ENCODE data around the gene KCNK3.

The KCNK3 gene

DNA sequence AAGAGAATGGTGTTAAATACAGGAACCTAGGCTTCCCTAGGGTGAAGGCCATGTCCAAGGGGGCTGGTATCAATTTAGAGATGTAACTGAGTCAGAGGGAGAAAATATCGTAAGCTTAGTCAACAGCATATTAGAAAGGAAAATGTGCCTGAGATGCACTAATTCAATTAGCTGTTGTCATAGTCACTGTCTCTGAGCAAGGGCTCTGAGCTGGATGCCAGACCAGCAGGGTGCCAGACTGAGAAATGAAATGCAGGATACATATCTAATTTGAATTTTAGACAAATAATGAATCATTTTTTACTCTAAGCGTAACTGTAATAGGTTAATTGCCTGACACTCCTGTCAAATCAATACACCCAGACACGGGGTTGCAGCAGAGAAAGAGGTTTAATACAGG is 60.1 kb downstream of the KCNK3 start:
- Histone ChIP-seq H3K4me2 (ENCODE audit: low read depth, low read length) (no peak overlapping the region), H3K9me3 (replicated peaks; ENCODE audit: insufficient read depth, low read length) (no peaks in the 10 kb centered on the region), H3K4me1 (ENCODE audit: low read length) (no peaks in the 10 kb centered on the region), H2AFZ (ENCODE audit: low read length) (no peak overlapping the region), H3K9ac (ENCODE audit: low read length) (no peak overlapping the region), H3K79me2 (ENCODE audit: low read length) (no peaks in the 10 kb centered on the region), H3K27me3 (replicated peaks; ENCODE audit: insufficient read depth, low read length) (no peaks in the 10 kb centered on the region; the same call in 1 of the 2 replicates), H3K27ac (ENCODE audit: low read length) (no peak overlapping the region), H4K20me1 (ENCODE audit: insufficient read depth, low read length) (no peaks in the 10 kb centered on the region), H3F3A (ENCODE audit: insufficient read depth, low read length) (no peaks in the 10 kb centered on the region), H3K4me3 (ENCODE audit: low read length) (no peak overlapping the region), H3K36me3 (replicated peaks; ENCODE audit: insufficient read depth, low read length) (no peaks in the 10 kb centered on the region), H3K9me2 (replicated peaks; ENCODE audit: insufficient read depth, low read length) (no peaks in the 10 kb centered on the region)
- no peak for DNase-seq
- TF ChIP-seq, protein P1, sequence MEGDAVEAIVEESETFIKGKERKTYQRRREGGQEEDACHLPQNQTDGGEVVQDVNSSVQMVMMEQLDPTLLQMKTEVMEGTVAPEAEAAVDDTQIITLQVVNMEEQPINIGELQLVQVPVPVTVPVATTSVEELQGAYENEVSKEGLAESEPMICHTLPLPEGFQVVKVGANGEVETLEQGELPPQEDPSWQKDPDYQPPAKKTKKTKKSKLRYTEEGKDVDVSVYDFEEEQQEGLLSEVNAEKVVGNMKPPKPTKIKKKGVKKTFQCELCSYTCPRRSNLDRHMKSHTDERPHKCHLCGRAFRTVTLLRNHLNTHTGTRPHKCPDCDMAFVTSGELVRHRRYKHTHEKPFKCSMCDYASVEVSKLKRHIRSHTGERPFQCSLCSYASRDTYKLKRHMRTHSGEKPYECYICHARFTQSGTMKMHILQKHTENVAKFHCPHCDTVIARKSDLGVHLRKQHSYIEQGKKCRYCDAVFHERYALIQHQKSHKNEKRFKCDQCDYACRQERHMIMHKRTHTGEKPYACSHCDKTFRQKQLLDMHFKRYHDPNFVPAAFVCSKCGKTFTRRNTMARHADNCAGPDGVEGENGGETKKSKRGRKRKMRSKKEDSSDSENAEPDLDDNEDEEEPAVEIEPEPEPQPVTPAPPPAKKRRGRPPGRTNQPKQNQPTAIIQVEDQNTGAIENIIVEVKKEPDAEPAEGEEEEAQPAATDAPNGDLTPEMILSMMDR (IDR thresholded peaks at IDR 0.05; ENCODE audit: low read length): no peak
- no peak for TF ChIP-seq EZH2 (optimal IDR thresholded peaks at IDR 0.05; ENCODE audit: low read depth, low read length)
- no peak for TF ChIP-seq EZH2phosphoT487 (IDR thresholded peaks at IDR 0.05; ENCODE audit: low read length)

DNA sequence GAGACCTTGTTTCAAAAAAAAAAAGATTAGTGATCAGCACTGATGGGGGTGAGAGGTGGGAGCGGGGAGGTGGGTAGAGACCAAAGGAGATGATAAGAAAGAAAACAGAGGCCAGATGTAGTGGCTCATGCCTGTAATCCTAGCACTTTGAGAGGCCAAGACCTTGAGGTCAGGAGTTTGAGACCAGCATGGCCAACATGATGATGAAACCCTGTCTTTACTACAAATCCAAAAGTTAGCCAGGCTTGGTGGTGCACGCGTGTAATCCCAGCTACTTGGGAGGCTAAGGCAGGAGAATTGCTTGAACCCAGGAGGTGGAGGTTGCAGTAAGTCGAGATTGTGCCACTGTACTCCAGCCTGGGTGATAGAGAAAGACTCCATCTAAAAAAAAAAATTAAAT is 62.0 kb downstream of the KCNK3 start:
- Histone ChIP-seq H3K79me2 (ENCODE audit: low read length) (no peaks in the 10 kb centered on the region), H3K9ac (ENCODE audit: low read length) (no peak overlapping the region), H3K9me3 (replicated peaks; ENCODE audit: insufficient read depth, low read length) (no peaks in the 10 kb centered on the region), H3K4me3 (ENCODE audit: low read length) (no peak overlapping the region), H3F3A (ENCODE audit: insufficient read depth, low read length) (no peaks in the 10 kb centered on the region), H3K4me1 (ENCODE audit: low read length) (no peaks in the 10 kb centered on the region), H3K27me3 (replicated peaks; ENCODE audit: insufficient read depth, low read length) (no peaks in the 10 kb centered on the region), H3K4me2 (ENCODE audit: low read depth, low read length) (no peak overlapping the region), H4K20me1 (ENCODE audit: insufficient read depth, low read length) (no peaks in the 10 kb centered on the region), H3K27ac (ENCODE audit: low read length) (no peak overlapping the region), H3K36me3 (replicated peaks; ENCODE audit: insufficient read depth, low read length) (no peaks in the 10 kb centered on the region), H3K9me2 (replicated peaks; ENCODE audit: insufficient read depth, low read length) (no peaks in the 10 kb centered on the region), H2AFZ (ENCODE audit: low read length) (no peak overlapping the region)
- TF ChIP-seq EZH2 (optimal IDR thresholded peaks at IDR 0.05; ENCODE audit: low read depth, low read length) (no peak), EZH2phosphoT487 (IDR thresholded peaks at IDR 0.05; ENCODE audit: low read length) (no peak)
- TF ChIP-seq, protein P1 (IDR thresholded peaks at IDR 0.05; ENCODE audit: low read length): no peak
- no peak for DNase-seq

DNA sequence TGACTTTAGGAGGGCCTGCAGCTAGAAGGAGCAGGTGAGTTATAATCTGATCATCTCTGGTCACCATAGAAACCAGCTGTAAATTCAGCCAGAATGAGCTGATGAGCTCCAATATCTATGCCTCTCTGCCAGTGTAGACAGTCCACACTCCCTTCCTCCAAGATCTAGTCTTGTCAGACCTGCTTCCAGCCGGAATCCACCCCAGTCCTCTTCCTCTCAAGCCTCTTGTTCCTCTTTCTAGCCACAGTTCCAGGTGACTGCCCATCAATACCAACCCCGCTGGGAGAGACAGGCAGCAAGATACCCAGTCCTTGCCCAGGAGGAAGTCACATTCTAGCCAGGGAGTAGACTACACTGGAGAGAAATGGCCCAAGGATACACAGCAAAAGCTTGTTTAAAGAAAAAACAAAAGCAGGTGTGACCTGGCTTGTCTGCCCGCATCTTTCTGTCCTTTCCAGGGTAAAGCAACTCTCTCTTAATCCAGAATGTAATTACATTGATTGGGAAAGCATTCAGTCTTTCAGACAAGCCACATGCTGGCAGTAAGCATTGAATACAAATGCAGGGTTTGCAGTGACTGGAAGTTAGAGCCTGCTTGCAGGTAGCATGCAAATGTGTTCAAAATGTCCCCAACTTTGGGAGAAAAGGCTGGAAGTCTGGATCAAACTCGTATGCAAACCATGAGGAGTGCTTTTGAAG is 62.6 kb downstream of the KCNK3 start:
- Histone ChIP-seq H3K9me2 (replicated peaks; ENCODE audit: insufficient read depth, low read length) (no peaks in the 10 kb centered on the region), H3K4me3 (ENCODE audit: low read length) (no peak overlapping the region), H3K27ac (ENCODE audit: low read length) (no peak overlapping the region), H3K79me2 (ENCODE audit: low read length) (no peaks in the 10 kb centered on the region), H3F3A (ENCODE audit: insufficient read depth, low read length) (no peaks in the 10 kb centered on the region), H3K9ac (ENCODE audit: low read length) (no peak overlapping the region), H3K4me2 (ENCODE audit: low read depth, low read length) (no peak overlapping the region), H3K4me1 (ENCODE audit: low read length) (no peaks in the 10 kb centered on the region), H3K9me3 (replicated peaks; ENCODE audit: insufficient read depth, low read length) (no peaks in the 10 kb centered on the region), H4K20me1 (ENCODE audit: insufficient read depth, low read length) (no peaks in the 10 kb centered on the region), H2AFZ (ENCODE audit: low read length) (no peak overlapping the region), H3K27me3 (replicated peaks; ENCODE audit: insufficient read depth, low read length) (no peaks in the 10 kb centered on the region), H3K36me3 (replicated peaks; ENCODE audit: insufficient read depth, low read length) (no peaks in the 10 kb centered on the region)
- TF ChIP-seq, protein P1 (IDR thresholded peaks at IDR 0.05; ENCODE audit: low read length): no peak
- no peak for TF ChIP-seq EZH2phosphoT487 (IDR thresholded peaks at IDR 0.05; ENCODE audit: low read length)
- no peak for TF ChIP-seq EZH2 (optimal IDR thresholded peaks at IDR 0.05; ENCODE audit: low read depth, low read length)
- DNase-seq: no peak
